ENCODE results near the gene ATRN.

DNA sequence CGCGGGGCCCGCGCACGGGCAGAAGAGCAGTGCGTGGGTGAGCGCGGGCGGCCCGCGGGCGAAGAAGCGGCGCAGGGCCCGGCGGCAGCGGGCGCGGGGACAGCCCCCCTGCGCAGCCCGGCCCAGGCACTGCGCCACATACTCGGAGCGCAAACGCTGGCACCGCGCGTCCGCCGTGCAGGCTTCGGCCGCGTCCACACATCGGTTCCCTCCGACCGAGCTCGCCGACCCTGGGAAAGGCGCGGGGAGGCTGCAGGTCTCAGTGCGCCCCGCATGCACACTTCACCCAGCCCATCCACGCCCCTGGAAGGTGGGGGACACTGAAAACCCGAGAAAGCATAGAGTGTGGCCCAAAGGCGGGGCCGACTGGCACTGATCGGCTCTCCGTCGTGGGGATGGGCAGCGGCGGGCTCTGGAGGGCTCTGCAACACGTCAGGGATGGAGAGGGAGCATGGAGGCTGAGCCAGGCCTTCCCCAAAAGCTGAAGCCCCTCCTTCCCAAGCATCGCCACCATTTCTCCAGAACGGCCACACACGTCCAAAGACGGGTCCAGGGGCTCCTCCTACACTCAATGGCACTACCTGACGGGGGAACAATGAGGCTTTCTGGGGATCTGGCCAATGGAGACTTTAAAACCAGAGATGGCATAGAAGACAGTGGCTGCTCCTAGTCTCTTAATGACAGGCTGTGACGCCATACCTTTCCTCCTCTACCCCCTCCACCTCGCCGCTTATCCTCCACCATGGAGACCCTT lies 190.4 kb downstream of the ATRN start:
- TF ChIP-seq RAD21 (IDR thresholded peaks at IDR 0.05) (no peak), EGR1 (IDR thresholded peaks at IDR 0.05; ENCODE audit: low read depth in 2 of 2) (no peak), YY1 (IDR thresholded peaks at IDR 0.05) (no peak), FOXA1 (IDR thresholded peaks at IDR 0.05) (no peak)
- TF ChIP-seq, protein P1, sequence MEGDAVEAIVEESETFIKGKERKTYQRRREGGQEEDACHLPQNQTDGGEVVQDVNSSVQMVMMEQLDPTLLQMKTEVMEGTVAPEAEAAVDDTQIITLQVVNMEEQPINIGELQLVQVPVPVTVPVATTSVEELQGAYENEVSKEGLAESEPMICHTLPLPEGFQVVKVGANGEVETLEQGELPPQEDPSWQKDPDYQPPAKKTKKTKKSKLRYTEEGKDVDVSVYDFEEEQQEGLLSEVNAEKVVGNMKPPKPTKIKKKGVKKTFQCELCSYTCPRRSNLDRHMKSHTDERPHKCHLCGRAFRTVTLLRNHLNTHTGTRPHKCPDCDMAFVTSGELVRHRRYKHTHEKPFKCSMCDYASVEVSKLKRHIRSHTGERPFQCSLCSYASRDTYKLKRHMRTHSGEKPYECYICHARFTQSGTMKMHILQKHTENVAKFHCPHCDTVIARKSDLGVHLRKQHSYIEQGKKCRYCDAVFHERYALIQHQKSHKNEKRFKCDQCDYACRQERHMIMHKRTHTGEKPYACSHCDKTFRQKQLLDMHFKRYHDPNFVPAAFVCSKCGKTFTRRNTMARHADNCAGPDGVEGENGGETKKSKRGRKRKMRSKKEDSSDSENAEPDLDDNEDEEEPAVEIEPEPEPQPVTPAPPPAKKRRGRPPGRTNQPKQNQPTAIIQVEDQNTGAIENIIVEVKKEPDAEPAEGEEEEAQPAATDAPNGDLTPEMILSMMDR (IDR thresholded peaks at IDR 0.05; ENCODE audit: low read depth, low read length, missing input control): no peak

Measured in liver (tissue), 3 donors.